HepG2 (cell line): Measurements from ENCODE around the gene MAPK8. TPM values are rescaled to one million over a fixed set of nuclear protein-coding genes. Genes with fewer than 3 reads are reported as not detected.

Experiments
- ADNP ChIP-seq: sonication (generic); formaldehyde crosslinking; IDR thresholded peaks from 2 replicates; pipeline ENCODE4 v1.4.0; 2020; ENCODE audit warnings: missing genetic modification reagents
- FOXO1 ChIP-seq: sonication (generic); formaldehyde crosslinking; IDR thresholded peaks from 2 replicates; pipeline ENCODE4 v1.4.0; 2020; ENCODE audit warnings: missing genetic modification reagents
- HDAC2 ChIP-seq: sonication (generic); formaldehyde crosslinking; IDR thresholded peaks from 2 replicates; pipeline ENCODE4 v1.4.0; 2020; ENCODE audit warnings: missing genetic modification reagents
- JDP2 ChIP-seq: sonication (generic); formaldehyde crosslinking; IDR thresholded peaks from 2 replicates; pipeline ENCODE4 v1.8.1; 2022; ENCODE audit warnings: missing genetic modification reagents, borderline replicate concordance
- KLF6 ChIP-seq: IDR thresholded peaks from 2 replicates; pipeline ENCODE4 v1.8.0; 2016; ENCODE audit warnings: missing biosample characterization, missing genetic modification reagents
- MED8 ChIP-seq: sonication (generic); formaldehyde crosslinking; IDR thresholded peaks from 2 replicates; pipeline ENCODE4 v1.8.1; 2023; ENCODE audit warnings: mild to moderate bottlenecking, missing genetic modification reagents; ENCODE audit not compliant: insufficient replicate concordance
- MIXL1 ChIP-seq: IDR thresholded peaks from 2 replicates; pipeline ENCODE4 v1.6.1; 2016
- MYPOP ChIP-seq: sonication (generic); formaldehyde crosslinking; IDR thresholded peaks from 2 replicates; pipeline ENCODE4 v1.8.1; 2023; ENCODE audit warnings: mild to moderate bottlenecking, moderate library complexity, missing genetic modification reagents
- RBM39 ChIP-seq: fragments of 200-400 bp; formaldehyde crosslinking; IDR thresholded peaks from one replicate; pipeline ENCODE4 v1.6.1; 2018; ENCODE audit warnings: antibody characterized with exemption, mild to moderate bottlenecking, low read depth, low read length; ENCODE audit not compliant: poor library complexity, severe bottlenecking
- SRSF9 ChIP-seq: fragments of 200-400 bp; formaldehyde crosslinking; IDR thresholded peaks from 2 replicates; pipeline ENCODE4 v1.6.1; 2018; ENCODE audit warnings: borderline replicate concordance, mild to moderate bottlenecking, low read depth, low read length; ENCODE audit not compliant: insufficient read depth, poor library complexity, severe bottlenecking
- ZBTB25 ChIP-seq: IDR thresholded peaks from 2 replicates; pipeline ENCODE4 v1.6.1; 2018; ENCODE audit warnings: missing genetic modification reagents
- ZFAT ChIP-seq: sonication (generic); formaldehyde crosslinking; conservative IDR thresholded peaks from 2 replicates; pipeline ENCODE4 v1.8.1; 2023; ENCODE audit warnings: missing genetic modification reagents, inconsistent platforms
- ZHX2 ChIP-seq, 2 experiments: sonication (generic) in 1 of 2; formaldehyde crosslinking in 1 of 2; IDR thresholded peaks; 2 replicates each; pipeline versions ENCODE4 v1.6.1 to v1.9.0; 2014 to 2022; ENCODE audit warnings: antibody characterized with exemption in 1 of 2, borderline replicate concordance in 1 of 2, inconsistent platforms in 1 of 2, low read depth in 1 of 2, missing genetic modification reagents in 1 of 2
- ZNF44 ChIP-seq: sonication (generic); formaldehyde crosslinking; IDR thresholded peaks from 2 replicates; pipeline ENCODE4 v1.5.1; 2020; ENCODE audit warnings: mild to moderate bottlenecking, missing genetic modification reagents
- ZNF451 ChIP-seq: sonication (generic); formaldehyde crosslinking; IDR thresholded peaks from 2 replicates; pipeline ENCODE4 v1.5.0; 2020; ENCODE audit warnings: mild to moderate bottlenecking, missing genetic modification reagents
- ZNF510 ChIP-seq: sonication (generic); formaldehyde crosslinking; IDR thresholded peaks from 2 replicates; pipeline ENCODE4 v1.4.0; 2020; ENCODE audit warnings: low read depth, mild to moderate bottlenecking, missing genetic modification reagents
- ZNF549 ChIP-seq: sonication (generic); formaldehyde crosslinking; IDR thresholded peaks from 2 replicates; pipeline ENCODE4 v1.5.0; 2020; ENCODE audit warnings: missing genetic modification reagents
- ZNF704 ChIP-seq: sonication (generic); formaldehyde crosslinking; IDR thresholded peaks from 2 replicates; pipeline ENCODE4 v1.8.1; 2023; ENCODE audit warnings: mild to moderate bottlenecking, inconsistent platforms, moderate library complexity, missing genetic modification reagents, borderline replicate concordance
- ZNF709 ChIP-seq: sonication (generic); formaldehyde crosslinking; IDR thresholded peaks from 2 replicates; pipeline ENCODE4 v1.5.0; 2020; ENCODE audit warnings: mild to moderate bottlenecking, missing genetic modification reagents
- ZNF83 ChIP-seq: sonication (generic); formaldehyde crosslinking; IDR thresholded peaks from 2 replicates; pipeline ENCODE4 v1.4.0; 2020; ENCODE audit warnings: missing genetic modification reagents, mild to moderate bottlenecking, borderline replicate concordance
- polyA plus RNA-seq, 8 experiments: library from polyadenylated mRNA; depleted of rRNA in 3 of 8; stranded (reverse) in 7 of 8; unstranded in 1 of 8; fragments of >200 nt; fragmentation: Illumina TruSeq in 4 of 8; extraction: Trizol in 4 of 8; gene quantifications; 2 replicates each; pipeline versions ENCODE4 v1.2.1 to v1.2.3, GENCODE V29; 2011 to 2016; ENCODE audit warnings: low read depth in 4 of 8, missing spikeins in 1 of 8, mixed read lengths in 1 of 8; ENCODE audit not compliant: insufficient read depth in 1 of 8
- total RNA-seq, 5 experiments: library from RNA; depleted of rRNA; stranded (reverse); fragments of >200 nt; fragmentation: Illumina TruSeq; extraction: Trizol; gene quantifications; 2 replicates each; pipeline ENCODE4 v1.2.3, GENCODE V29; 2016; ENCODE audit warnings: low read depth in 1 of 5

Gene MAPK8
- total and polyA plus RNA-seq, 2 of the 13 experiments (the other 11 are each of a cell fraction or from before 2014, with no cell fraction given): 41.6 to 47.3 TPM

GRCh38 chr10:48306265-48306869 is at the start of gene MAPK8 (continued):
- TF ChIP-seq MYPOP (CRISPR knock-in tag) (peak; percentile 87), ZBTB25 (no peak), ZNF83 (CRISPR knock-in tag) (peak; percentile 86; the same call in 1 of the 2 replicates), ZNF44 (CRISPR knock-in tag) (no peak; the same call in 1 of the 2 replicates), MED8 (CRISPR knock-in tag) (no peak), FOXO1 (CRISPR knock-in tag) (no peak), ZNF549 (CRISPR knock-in tag) (no peak), ZNF451 (CRISPR knock-in tag) (peak; percentile 85), SRSF9 (no peak), ZHX2 (IDR thresholded peaks at IDR 0.05; ENCODE audit: low read depth) (no peak), ZHX2 (CRISPR knock-in tag; IDR thresholded peaks at IDR 0.05; ENCODE audit: borderline replicate concordance) (0 out of 2 replicates have a peak, but pooled peaks have one; percentile 41), ZNF709 (CRISPR knock-in tag) (peak; percentile 79; the same call in 1 of the 2 replicates), ZNF510 (0 out of 2 replicates have a peak, but pooled peaks have one; percentile 78), HDAC2 (CRISPR knock-in tag) (peak; percentile 57; the same call in 1 of the 2 replicates), MIXL1 (CRISPR knock-in tag) (no peak), ADNP (CRISPR knock-in tag) (no peak), RBM39 (no peak), JDP2 (no peak; the same call in 1 of the 2 replicates), ZFAT (no peak), KLF6 (CRISPR knock-in tag) (peak; percentile 75; the same call in 1 of the 2 replicates), ZNF704 (CRISPR knock-in tag) (peak; percentile 93)
